Measurements from ENCODE around the gene DERA.

The DERA gene

DNA sequence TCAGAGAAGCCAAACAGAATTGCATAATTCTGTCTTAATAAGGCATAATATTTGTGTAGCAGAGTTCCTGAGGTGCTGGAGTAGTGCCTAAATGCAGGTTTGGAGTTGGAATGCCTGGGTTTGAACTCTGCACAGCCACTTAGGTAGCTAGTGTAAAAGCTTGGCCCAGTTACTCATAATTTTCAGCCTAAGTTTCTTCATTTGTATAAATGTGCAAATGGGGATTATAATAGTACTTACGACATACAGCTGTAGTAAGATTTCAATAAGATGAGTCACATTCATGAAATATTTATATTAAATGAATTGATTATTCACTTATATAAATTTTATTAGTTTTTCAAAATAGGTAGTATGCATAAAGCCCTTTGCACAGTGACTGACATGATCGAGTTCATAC is 175.8 kb downstream of the DERA start:
- no peak for DNase-seq
